A549 (cell line): ENCODE results near the gene OBSL1.
A peak's percentile ranks its signal among the peaks of the same experiment; 100 is the strongest.

Experiments
- BCL3 ChIP-seq: fragments of >200 bp; sonication (Bioruptor Twin); formaldehyde crosslinking; IDR thresholded peaks from 3 replicates; pipeline ENCODE4 v1.6.1; 2016
- CEBPB ChIP-seq, 2 experiments: fragments of >200 bp in 1 of 2; sonication (Bioruptor Twin) in 1 of 2; formaldehyde crosslinking in 1 of 2; IDR thresholded peaks; 2 replicates each; pipeline ENCODE4 v1.6.1; 2012 to 2016
- CTCF ChIP-seq: fragments of >200 bp; sonication (Bioruptor Twin); formaldehyde crosslinking; IDR thresholded peaks from 3 replicates; pipeline ENCODE4 v1.5.1; 2016
- EP300 ChIP-seq, 2 experiments: fragments of >200 bp; sonication (Bioruptor Twin); formaldehyde crosslinking; IDR thresholded peaks; 2 replicates in 1 of 2; 3 replicates in 1 of 2; pipeline ENCODE4 v1.6.1; 2016 to 2017
- KDM5A ChIP-seq: fragments of 200-600 bp; sonication (generic); IDR thresholded peaks from 2 replicates; pipeline ENCODE4 v1.6.1; 2016; ENCODE audit warnings: antibody characterized with exemption, mild to moderate bottlenecking
- MAFK ChIP-seq: fragments of 450-650 bp; IDR thresholded peaks from 2 replicates; pipeline ENCODE4 v1.6.1; 2014; ENCODE audit not compliant: partially characterized antibody
- NFE2L2 ChIP-seq: fragments of 150-350 bp; conservative IDR thresholded peaks from 2 replicates; pipeline ENCODE4 v1.6.1; 2014; ENCODE audit warnings: low read length
- POLR2A ChIP-seq: IDR thresholded peaks from 2 replicates; pipeline ENCODE4 v1.6.1; 2012; ENCODE audit warnings: mild to moderate bottlenecking, low read length
- RCOR1 ChIP-seq: fragments of 150-350 bp; IDR thresholded peaks from 2 replicates; pipeline ENCODE4 v1.6.1; 2014; ENCODE audit warnings: antibody characterized with exemption, low read length, low read depth
- ZNF302 ChIP-seq: fragments of 250-450 bp; sonication (Bioruptor Pico); IDR thresholded peaks from 2 replicates; pipeline ENCODE4 v1.9.0; 2021; ENCODE audit warnings: inconsistent platforms, mild to moderate bottlenecking, moderate library complexity
- TF ChIP-seq, protein P1 (sequence below): fragments of 450-650 bp; IDR thresholded peaks from 2 replicates; pipeline ENCODE4 v1.6.1; 2014; ENCODE audit warnings: antibody characterized with exemption

- TF ChIP-seq RCOR1, result no peak
- TF ChIP-seq CTCF, result peak; percentile 100
- no peak for TF ChIP-seq ZNF302 (CRISPR knock-in tag)
- TF ChIP-seq, protein P1, sequence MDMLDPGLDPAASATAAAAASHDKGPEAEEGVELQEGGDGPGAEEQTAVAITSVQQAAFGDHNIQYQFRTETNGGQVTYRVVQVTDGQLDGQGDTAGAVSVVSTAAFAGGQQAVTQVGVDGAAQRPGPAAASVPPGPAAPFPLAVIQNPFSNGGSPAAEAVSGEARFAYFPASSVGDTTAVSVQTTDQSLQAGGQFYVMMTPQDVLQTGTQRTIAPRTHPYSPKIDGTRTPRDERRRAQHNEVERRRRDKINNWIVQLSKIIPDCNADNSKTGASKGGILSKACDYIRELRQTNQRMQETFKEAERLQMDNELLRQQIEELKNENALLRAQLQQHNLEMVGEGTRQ, result no peak; the same call in 1 of the 2 replicates
- no peak for TF ChIP-seq POLR2A
- no peak for TF ChIP-seq EP300 (IDR thresholded peaks at IDR 0.05)
- no peak for TF ChIP-seq BCL3
- no peak for TF ChIP-seq CEBPB (IDR thresholded peaks at IDR 0.05)
- TF ChIP-seq KDM5A, result no peak
- TF ChIP-seq MAFK, result no peak
- TF ChIP-seq NFE2L2, result no peak
Measured at GRCh38 chr2:219541611-219542180, 29.6 kb downstream of the OBSL1 start.
